IMR-90 (cell line): Measurements from ENCODE around the gene PPY.

ENCODE experiments used
- CEBPB ChIP-seq: IDR thresholded peaks from 2 replicates; pipeline ENCODE4 v1.6.1; 2012; ENCODE audit warnings: low read depth, low read length, improper control_type of control experiment
- CHD1 ChIP-seq: IDR thresholded peaks from 2 replicates; pipeline ENCODE4 v1.6.1; 2012; ENCODE audit warnings: low read depth, low read length, improper control_type of control experiment
- CTCF ChIP-seq: conservative IDR thresholded peaks from 2 replicates; pipeline ENCODE4 v1.5.1; 2012; ENCODE audit warnings: mild to moderate bottlenecking, low read depth, low read length, improper control_type of control experiment
- ELK1 ChIP-seq: fragments of 150-350 bp; IDR thresholded peaks from 2 replicates; pipeline ENCODE4 v1.6.1; 2016; ENCODE audit warnings: low read depth, mild to moderate bottlenecking, low read length, moderate library complexity, borderline replicate concordance
- FOS ChIP-seq: fragments of 150-350 bp; IDR thresholded peaks from 2 replicates; pipeline ENCODE4 v1.6.1; 2016; ENCODE audit warnings: low read depth, low read length
- MAZ ChIP-seq: IDR thresholded peaks from 2 replicates; pipeline ENCODE4 v1.6.1; 2012; ENCODE audit warnings: low read depth, mild to moderate bottlenecking, low read length, improper control_type of control experiment, moderate library complexity, borderline replicate concordance
- POLR2A ChIP-seq: IDR thresholded peaks from 2 replicates; pipeline ENCODE4 v1.6.1; 2012; ENCODE audit warnings: mild to moderate bottlenecking, low read depth, low read length
- RAD21 ChIP-seq: IDR thresholded peaks from 2 replicates; pipeline ENCODE4 v1.6.1; 2012; ENCODE audit warnings: low read length, improper control_type of control experiment
- SMC3 ChIP-seq: fragments of 150-350 bp; IDR thresholded peaks from 2 replicates; pipeline ENCODE4 v1.6.1; 2016; ENCODE audit warnings: low read depth, mild to moderate bottlenecking, antibody characterized with exemption, low read length, moderate library complexity

DNA sequence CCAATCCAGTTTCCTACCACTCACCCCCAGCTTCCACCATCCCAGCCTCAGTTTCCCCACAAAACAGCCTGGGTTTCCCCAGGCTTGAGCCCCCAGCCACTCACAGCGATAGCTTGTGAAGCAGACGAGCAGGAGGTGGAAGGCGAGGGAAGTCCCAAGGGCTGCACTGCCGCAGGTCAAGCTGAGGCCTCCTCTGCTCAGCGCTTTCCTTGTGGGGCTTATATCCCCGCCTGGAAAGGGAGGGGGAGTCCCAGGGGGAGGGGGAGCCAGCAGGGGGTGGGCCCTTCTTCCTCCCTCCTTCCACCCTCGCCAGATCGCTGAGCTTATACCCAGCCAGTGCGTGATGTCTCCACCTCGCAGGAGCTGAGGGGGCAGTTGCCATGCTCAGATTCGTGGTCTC is 11.5 kb upstream of the PPY start, which contains the start of gene PYY:
- no peak for TF ChIP-seq CTCF
- TF ChIP-seq ELK1 = no peak
- TF ChIP-seq SMC3 = no peak
- no peak for TF ChIP-seq POLR2A
- no peak for TF ChIP-seq FOS
- TF ChIP-seq RAD21 = no peak
- no peak for TF ChIP-seq MAZ
- TF ChIP-seq CEBPB = no peak
- TF ChIP-seq CHD1 = no peak
